Mesenchymal stem cell (in vitro differentiated cells and primary cell): ENCODE measurements around the gene SIKE1.
A peak's percentile ranks its signal among the peaks of the same experiment; 100 is the strongest.

Experiments
- DNase-seq: peaks from one replicate; pipeline ENCODE4 v3.0.0-alpha.2; 2013
- H2AFZ ChIP-seq: one replicate; pipeline ENCODE4 v1.6.1; 2013; ENCODE audit warnings: low read depth, mild to moderate bottlenecking, control low read depth, inconsistent platforms, low read length, moderate library complexity
- H2AK5ac ChIP-seq: 2 replicates; pipeline ENCODE4 v1.6.1; 2013; ENCODE audit warnings: low read length, moderate library complexity, mild to moderate bottlenecking, inconsistent platforms; ENCODE audit not compliant: severe bottlenecking
- H2BK120ac ChIP-seq: one replicate; pipeline ENCODE4 v1.6.1; 2013; ENCODE audit warnings: low read depth, mild to moderate bottlenecking, inconsistent platforms, low read length, moderate library complexity
- H2BK12ac ChIP-seq, 2 experiments: one replicate each; pipeline ENCODE4 v1.6.1; 2013; ENCODE audit warnings: inconsistent platforms in 2 of 2, low read length in 2 of 2, mild to moderate bottlenecking in 2 of 2, moderate library complexity in 2 of 2, control low read depth in 1 of 2
- H2BK15ac ChIP-seq: one replicate; pipeline ENCODE4 v1.6.1; 2013; ENCODE audit warnings: mild to moderate bottlenecking, low read depth, inconsistent platforms; ENCODE audit not compliant: poor library complexity, severe bottlenecking
- H2BK5ac ChIP-seq: 2 replicates; pipeline ENCODE4 v1.6.1; 2013; ENCODE audit warnings: low read depth, mild to moderate bottlenecking, low read length, control low read depth, inconsistent platforms; ENCODE audit not compliant: poor library complexity, severe bottlenecking
- H3K14ac ChIP-seq, 2 experiments: one replicate each; pipeline ENCODE4 v1.6.1; 2013; ENCODE audit warnings: inconsistent platforms in 2 of 2, low read length in 2 of 2, control low read depth in 1 of 2, mild to moderate bottlenecking in 1 of 2, moderate library complexity in 1 of 2
- H3K18ac ChIP-seq, 2 experiments: one replicate each; pipeline ENCODE4 v1.6.1; 2013; ENCODE audit warnings: inconsistent platforms in 2 of 2, low read length in 2 of 2, control low read depth in 1 of 2, low read depth in 1 of 2, mild to moderate bottlenecking in 1 of 2
- H3K23ac ChIP-seq, 2 experiments: one replicate each; pipeline ENCODE4 v1.6.1; 2013; ENCODE audit warnings: inconsistent platforms in 2 of 2, low read length in 2 of 2, mild to moderate bottlenecking in 2 of 2, moderate library complexity in 2 of 2, control low read depth in 1 of 2
- H3K27ac ChIP-seq: 2 replicates; pipeline ENCODE4 v1.5.1; 2013; ENCODE audit warnings: mild to moderate bottlenecking, moderate library complexity, low read length, control low read depth, inconsistent platforms; ENCODE audit not compliant: poor library complexity, severe bottlenecking
- H3K27me3 ChIP-seq, 2 experiments: 2 replicates each; pipeline versions ENCODE4 v1.6.1 to v1.7.0; 2013; ENCODE audit warnings: low read length in 2 of 2, mild to moderate bottlenecking in 2 of 2, moderate library complexity in 2 of 2, control low read depth in 1 of 2, inconsistent platforms in 1 of 2; ENCODE audit not compliant: control insufficient read depth in 1 of 2, insufficient read depth in 1 of 2
- H3K36me3 ChIP-seq, 2 experiments: 2 replicates each; pipeline versions ENCODE4 v1.6.1 to v1.7.0; 2013; ENCODE audit warnings: low read length in 2 of 2, control low read depth in 1 of 2, inconsistent platforms in 1 of 2, low read depth in 1 of 2, mild to moderate bottlenecking in 1 of 2; ENCODE audit not compliant: insufficient read depth in 2 of 2, control insufficient read depth in 1 of 2
- H3K4ac ChIP-seq, 2 experiments: one replicate each; pipeline ENCODE4 v1.6.1; 2013; ENCODE audit warnings: inconsistent platforms in 2 of 2, low read length in 2 of 2, mild to moderate bottlenecking in 2 of 2, moderate library complexity in 2 of 2, control low read depth in 1 of 2, low read depth in 1 of 2
- H3K4me1 ChIP-seq: 2 replicates; pipeline ENCODE4 v1.6.1; 2013; ENCODE audit warnings: low read depth, low read length, control low read depth; ENCODE audit not compliant: control insufficient read depth, insufficient read depth
- H3K4me2 ChIP-seq: 2 replicates; pipeline ENCODE4 v1.6.1; 2013; ENCODE audit warnings: low read length, mild to moderate bottlenecking, inconsistent platforms; ENCODE audit not compliant: poor library complexity, severe bottlenecking
- H3K4me3 ChIP-seq, 2 experiments: 2 replicates each; pipeline versions ENCODE4 v1.5.1 to v1.7.0; 2013; ENCODE audit warnings: low read length in 2 of 2, mild to moderate bottlenecking in 2 of 2, control low read depth in 1 of 2, low read depth in 1 of 2; ENCODE audit not compliant: insufficient read depth in 1 of 2
- H3K79me1 ChIP-seq: replicated peaks from 2 replicates; pipeline ENCODE4 v1.6.1; 2013; ENCODE audit warnings: mild to moderate bottlenecking, control low read depth, low read length, inconsistent platforms; ENCODE audit not compliant: poor library complexity, severe bottlenecking
- H3K9ac ChIP-seq: 2 replicates; pipeline ENCODE4 v1.7.0; 2013; ENCODE audit warnings: mild to moderate bottlenecking, low read length, moderate library complexity
- H3K9me3 ChIP-seq: 2 replicates; pipeline ENCODE4 v1.7.0; 2013; ENCODE audit warnings: mild to moderate bottlenecking, low read length; ENCODE audit not compliant: control insufficient read depth
- H4K8ac ChIP-seq: one replicate; pipeline ENCODE4 v1.6.1; 2013; ENCODE audit warnings: inconsistent platforms, mild to moderate bottlenecking, low read length, moderate library complexity
- H4K91ac ChIP-seq: one replicate; pipeline ENCODE4 v1.6.1; 2013; ENCODE audit warnings: mild to moderate bottlenecking, low read length, inconsistent platforms
- WGBS: methylation state at CpG from one replicate; pipeline ENCODE4 v1.1.7; 2013; ENCODE audit warnings: mixed read lengths; 5-methylcytosine and 5-hydroxymethylcytosine counted together

The SIKE1 gene

DNA sequence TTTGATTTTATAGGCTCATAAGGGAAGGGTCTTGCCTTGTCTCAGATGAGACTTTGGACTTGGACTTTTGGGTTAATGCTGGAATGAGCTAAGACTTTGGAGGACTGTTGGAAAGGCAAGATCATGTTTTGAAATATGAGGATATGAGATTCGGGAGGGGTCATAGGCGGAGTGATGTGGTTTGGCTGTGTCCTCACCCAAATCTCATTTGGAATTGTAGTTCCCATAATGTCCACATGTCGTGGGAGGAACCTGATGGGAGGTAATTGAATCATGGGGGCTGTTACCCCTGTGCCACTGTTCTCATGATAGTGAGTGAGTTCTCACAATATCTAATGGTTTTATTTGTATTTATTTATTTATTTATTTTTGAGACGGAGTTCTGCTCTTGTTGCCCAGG is 15.8 kb downstream of the SIKE1 start:
- no peak overlapping the region for H2BK120ac ChIP-seq
- no peaks in the 10 kb centered on the region for H3K4me1 ChIP-seq
- 76% methylated on average over 4 of the region's 4 CpGs for WGBS
- H2AK5ac ChIP-seq, result no peak overlapping the region
- no peaks in the 10 kb centered on the region for H3K9me3 ChIP-seq
- DNase-seq, result no peak
- H4K91ac ChIP-seq, result no peak overlapping the region
- H2BK12ac ChIP-seq, result no peak overlapping the region
- no peak overlapping the region for H3K4ac ChIP-seq
- no peak overlapping the region for H2BK15ac ChIP-seq
- no peak overlapping the region for H4K8ac ChIP-seq
- H3K18ac ChIP-seq, result no peak overlapping the region
- no peak overlapping the region for H3K4me2 ChIP-seq
- H3K79me1 ChIP-seq, result no peaks in the 10 kb centered on the region
- no peak overlapping the region for H3K23ac ChIP-seq
- no peak overlapping the region for H3K14ac ChIP-seq
- H3K27ac ChIP-seq, result no peak overlapping the region
- H3K4me3 ChIP-seq, result no peak overlapping the region
- no peak overlapping the region for H2BK5ac ChIP-seq
- H3K27me3 ChIP-seq, result no peaks in the 10 kb centered on the region
- no peak overlapping the region for H2AFZ ChIP-seq
- H3K36me3 ChIP-seq, result peaks cover 0 to 8% of the 10 kb centered on the region in 2 experiments
- H3K9ac ChIP-seq, result no peak overlapping the region

GRCh38 chr1:114758256-114758832 is 22.1 kb downstream of the SIKE1 start:
- DNase-seq, result peak; percentile 37
- peaks cover 0 to 5% of the 10 kb centered on the region in 2 experiments for H3K36me3 ChIP-seq
- H4K91ac ChIP-seq, result no peak overlapping the region
- no peak overlapping the region for H2BK5ac ChIP-seq
- H3K14ac ChIP-seq, result no peak overlapping the region
- peak overlapping the region; percentile 98 for H3K9ac ChIP-seq
- H3K79me1 ChIP-seq, result no peaks in the 10 kb centered on the region
- H2BK15ac ChIP-seq, result no peak overlapping the region
- no peak overlapping the region for H3K4ac ChIP-seq
- no peak overlapping the region for H3K18ac ChIP-seq
- no peak overlapping the region for H4K8ac ChIP-seq
- H3K9me3 ChIP-seq, result no peaks in the 10 kb centered on the region
- H2AFZ ChIP-seq, result no peak overlapping the region
- no peak overlapping the region for H2BK120ac ChIP-seq
- H2AK5ac ChIP-seq, result no peak overlapping the region
- H3K27me3 ChIP-seq, result no peaks in the 10 kb centered on the region
- peak overlapping the region; percentile 41 for H3K4me2 ChIP-seq
- peak overlapping the region in 1 of 2 experiments; percentile 92 for H3K4me3 ChIP-seq
- H2BK12ac ChIP-seq, result no peak overlapping the region
- H3K4me1 ChIP-seq, result peaks cover 5% of the 10 kb centered on the region
- H3K23ac ChIP-seq, result no peak overlapping the region
- WGBS, result 38% methylated on average over 4 of the region's 6 CpGs
- H3K27ac ChIP-seq, result peak overlapping the region; percentile 62

DNA sequence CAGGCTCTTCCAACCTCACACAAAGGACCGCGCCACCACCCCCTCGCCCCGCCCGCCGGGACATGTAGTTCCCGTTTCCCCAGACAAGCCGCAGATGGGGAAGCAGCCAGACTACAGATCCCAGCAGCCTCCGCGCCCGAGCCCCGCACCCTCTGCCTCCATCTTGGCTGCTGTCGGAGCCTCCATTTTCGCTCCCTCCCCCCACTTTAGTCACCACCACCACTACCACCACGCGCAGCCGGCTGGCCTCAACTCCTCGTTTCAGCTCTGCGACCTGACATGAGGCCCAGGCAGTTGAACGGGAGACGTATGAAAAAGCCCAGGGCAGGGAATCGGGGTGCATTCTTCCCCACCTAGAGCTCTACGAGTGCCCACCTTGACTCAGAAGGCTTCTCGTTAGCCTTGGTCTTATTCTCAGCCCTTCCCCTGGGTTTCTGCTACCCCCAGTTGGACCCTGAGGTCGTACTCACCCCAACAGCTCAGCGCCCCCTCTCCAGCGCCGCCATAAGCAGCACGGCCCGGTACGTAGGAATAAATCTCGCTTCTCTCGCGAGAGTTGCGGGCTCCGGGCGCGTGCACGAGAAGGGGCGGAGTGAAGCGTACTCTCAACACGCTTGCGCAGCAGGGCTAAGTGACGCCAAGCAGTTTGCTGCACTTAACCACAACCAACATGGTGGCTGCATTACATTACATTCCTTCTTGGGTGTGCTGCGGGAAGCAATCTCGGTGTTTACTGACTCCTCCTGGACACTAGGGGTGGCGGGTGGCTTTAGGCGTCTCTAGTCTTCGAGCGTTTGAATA is 22.8 kb downstream of the SIKE1 start, which contains the start of gene CSDE1:
TSS of gene CSDE1 (minus strand) at position 530 of the 801 bp plus-strand sequence. CDS start 18,094 bp downstream, outside the sequence.
- Histone ChIP-seq H3K4ac (peak within 1 kb of the TSS; percentile 86 to 95), H2BK5ac (peak within 1 kb of the TSS; percentile 46), H3K18ac (peak within 1 kb of the TSS; percentile 93 to 95), H2AK5ac (peak within 1 kb of the TSS; percentile 93), H3K27me3 (no peaks in the 10 kb centered on the region), H3K27ac (peak within 1 kb of the TSS; percentile 95), H3K4me1 (peaks cover 5% of the 10 kb centered on the region), H2BK12ac (peak within 1 kb of the TSS in 1 of 2 experiments; percentile 29), H3K4me3 (peak within 1 kb of the TSS; percentile 84 to 92), H3K36me3 (peaks cover 0 to 5% of the 10 kb centered on the region in 2 experiments), H2BK120ac (peak within 1 kb of the TSS; percentile 65), H3K9ac (peak within 1 kb of the TSS; percentile 98), H2BK15ac (peak within 1 kb of the TSS; percentile 15), H3K23ac (peak within 1 kb of the TSS in 1 of 2 experiments; percentile 14), H3K79me1 (no peaks in the 10 kb centered on the region), H3K9me3 (no peaks in the 10 kb centered on the region), H3K4me2 (peak within 1 kb of the TSS; percentile 88), H2AFZ (peak within 1 kb of the TSS; percentile 59), H3K14ac (peak within 1 kb of the TSS in 1 of 2 experiments; percentile 98), H4K91ac (peak within 1 kb of the TSS; percentile 89), H4K8ac (peak within 1 kb of the TSS; percentile 97)
- WGBS, result under 1% methylated on average over 50 of the region's 50 CpGs
- peak; percentile 99 for DNase-seq

GRCh38 chr1:114756949-114757454 is 23.5 kb downstream of the SIKE1 start:
- H2BK120ac ChIP-seq, result no peak overlapping the region
- H3K4me2 ChIP-seq, result peak overlapping the region; percentile 88
- H3K27me3 ChIP-seq, result no peaks in the 10 kb centered on the region
- peak overlapping the region; percentile 2 for H2AK5ac ChIP-seq
- H3K14ac ChIP-seq, result no peak overlapping the region
- H4K8ac ChIP-seq, result no peak overlapping the region
- H3K4me3 ChIP-seq, result peak overlapping the region; percentile 84 to 92
- WGBS, result 0% methylated on average over 16 of the region's 17 CpGs
- H2BK5ac ChIP-seq, result no peak overlapping the region
- H3K9me3 ChIP-seq, result no peaks in the 10 kb centered on the region
- peak overlapping the region; percentile 98 for H3K9ac ChIP-seq
- H3K27ac ChIP-seq, result peak overlapping the region; percentile 47
- H3K4me1 ChIP-seq, result peaks cover 5% of the 10 kb centered on the region
- peak overlapping the region in 1 of 2 experiments; percentile 42 for H3K4ac ChIP-seq
- H3K36me3 ChIP-seq, result peaks cover 0 to 5% of the 10 kb centered on the region in 2 experiments
- no peak overlapping the region for H2AFZ ChIP-seq
- peak overlapping the region in 1 of 2 experiments; percentile 51 for H3K18ac ChIP-seq
- H2BK15ac ChIP-seq, result no peak overlapping the region
- H3K79me1 ChIP-seq, result no peaks in the 10 kb centered on the region
- peak; percentile 82 for DNase-seq
- H3K23ac ChIP-seq, result peak overlapping the region in 1 of 2 experiments; percentile 14
- no peak overlapping the region for H4K91ac ChIP-seq
- H2BK12ac ChIP-seq, result no peak overlapping the region
